ENCODE data around the gene SQSTM1.

SQSTM1 gene

GRCh38 chr5:179862891-179863290 is 42.2 kb downstream of the SQSTM1 start:
- Histone ChIP-seq H3K4me3 (ENCODE audit: insufficient read depth, low read length, poor library complexity, severe bottlenecking) (no peak overlapping the region), H2AFZ (ENCODE audit: low read depth, low read length, severe bottlenecking) (no peak overlapping the region), H3K36me3 (ENCODE audit: low read length) (peaks cover 11% of the 10 kb centered on the region; the same call in 1 of the 2 replicates)

GRCh38 chr5:179863449-179864085 is 42.9 kb downstream of the SQSTM1 start:
- no peak overlapping the region for H2AFZ ChIP-seq (ENCODE audit: low read depth, low read length, severe bottlenecking)
- H3K27me3 ChIP-seq (ENCODE audit: low read length) = no peaks in the 10 kb centered on the region
- no peak overlapping the region for H3K9ac ChIP-seq (ENCODE audit: low read length)
- H3K36me3 ChIP-seq (ENCODE audit: low read length) = peaks cover 11% of the 10 kb centered on the region; the same call in 1 of the 2 replicates
- H3F3A ChIP-seq (ENCODE audit: insufficient read depth) = peaks cover 10% of the 10 kb centered on the region
- no peaks in the 10 kb centered on the region for H4K20me1 ChIP-seq (ENCODE audit: low read depth, low read length)
- no peak overlapping the region for H3K27ac ChIP-seq (ENCODE audit: low read depth, low read length)
- no peaks in the 10 kb centered on the region for H3K9me2 ChIP-seq (replicated peaks; ENCODE audit: insufficient read depth, low read length)
- no peaks in the 10 kb centered on the region for H3K9me3 ChIP-seq (ENCODE audit: insufficient read depth, low read length)
- H3K4me3 ChIP-seq (ENCODE audit: insufficient read depth, low read length, poor library complexity, severe bottlenecking) = no peak overlapping the region
- no peak overlapping the region for H3K4me2 ChIP-seq (ENCODE audit: low read depth, low read length, poor library complexity, severe bottlenecking)
- no peaks in the 10 kb centered on the region for H3K79me2 ChIP-seq (ENCODE audit: insufficient read depth, low read length)
- no peak for TF ChIP-seq CTCF (IDR thresholded peaks at IDR 0.05; ENCODE audit: insufficient read depth, low read length, poor library complexity, severe bottlenecking)
- no peak for TF ChIP-seq EZH2phosphoT487 (conservative IDR thresholded peaks at IDR 0.05; ENCODE audit: low read length)

More at GRCh38 chr5:179862891-179863290, 42.2 kb downstream of the SQSTM1 start:
- Histone ChIP-seq H3K4me2 (ENCODE audit: low read depth, low read length, poor library complexity, severe bottlenecking) (no peak overlapping the region), H3K9me2 (replicated peaks; ENCODE audit: insufficient read depth, low read length) (no peaks in the 10 kb centered on the region), H3K27me3 (ENCODE audit: low read length) (no peaks in the 10 kb centered on the region), H3K27ac (ENCODE audit: low read depth, low read length) (no peak overlapping the region), H3K9me3 (ENCODE audit: insufficient read depth, low read length) (no peaks in the 10 kb centered on the region), H3K79me2 (ENCODE audit: insufficient read depth, low read length) (no peaks in the 10 kb centered on the region; the same call in 1 of the 2 replicates), H3K9ac (ENCODE audit: low read length) (no peak overlapping the region), H4K20me1 (ENCODE audit: low read depth, low read length) (no peaks in the 10 kb centered on the region), H3F3A (ENCODE audit: insufficient read depth) (peaks cover 10% of the 10 kb centered on the region)
- no peak for TF ChIP-seq CTCF (IDR thresholded peaks at IDR 0.05; ENCODE audit: insufficient read depth, low read length, poor library complexity, severe bottlenecking)
- TF ChIP-seq EZH2phosphoT487 (conservative IDR thresholded peaks at IDR 0.05; ENCODE audit: low read length) = no peak

- Histone ChIP-seq H3K27me3 (ENCODE audit: low read length) (no peaks in the 10 kb centered on the region), H3K79me2 (ENCODE audit: insufficient read depth, low read length) (no peaks in the 10 kb centered on the region), H3K9me2 (replicated peaks; ENCODE audit: insufficient read depth, low read length) (no peaks in the 10 kb centered on the region), H3K27ac (ENCODE audit: low read depth, low read length) (no peak overlapping the region), H3K4me3 (ENCODE audit: insufficient read depth, low read length, poor library complexity, severe bottlenecking) (no peak overlapping the region), H3F3A (ENCODE audit: insufficient read depth) (peaks cover 10% of the 10 kb centered on the region), H3K4me2 (ENCODE audit: low read depth, low read length, poor library complexity, severe bottlenecking) (no peak overlapping the region), H2AFZ (ENCODE audit: low read depth, low read length, severe bottlenecking) (no peak overlapping the region), H3K9me3 (ENCODE audit: insufficient read depth, low read length) (no peaks in the 10 kb centered on the region), H3K36me3 (ENCODE audit: low read length) (peaks cover 11% of the 10 kb centered on the region; the same call in 1 of the 2 replicates), H3K9ac (ENCODE audit: low read length) (no peak overlapping the region), H4K20me1 (ENCODE audit: low read depth, low read length) (no peaks in the 10 kb centered on the region)
- TF ChIP-seq CTCF (IDR thresholded peaks at IDR 0.05; ENCODE audit: insufficient read depth, low read length, poor library complexity, severe bottlenecking) (no peak), EZH2phosphoT487 (conservative IDR thresholded peaks at IDR 0.05; ENCODE audit: low read length) (no peak)
Measured at GRCh38 chr5:179864686-179865085, 44.0 kb downstream of the SQSTM1 start.
